HG03520 (cell line): ENCODE data around the gene GSC2.

Experiments
- ATAC-seq: cut with Tn5 transposase; IDR thresholded peaks from one replicate; pipeline ENCODE4 v1.9.1; 2021; ENCODE audit warnings: mild to moderate bottlenecking, moderate library complexity; ENCODE audit not compliant: unreplicated experiment

The GSC2 gene, protein sequence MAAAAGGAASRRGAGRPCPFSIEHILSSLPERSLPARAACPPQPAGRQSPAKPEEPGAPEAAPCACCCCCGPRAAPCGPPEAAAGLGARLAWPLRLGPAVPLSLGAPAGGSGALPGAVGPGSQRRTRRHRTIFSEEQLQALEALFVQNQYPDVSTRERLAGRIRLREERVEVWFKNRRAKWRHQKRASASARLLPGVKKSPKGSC

DNA sequence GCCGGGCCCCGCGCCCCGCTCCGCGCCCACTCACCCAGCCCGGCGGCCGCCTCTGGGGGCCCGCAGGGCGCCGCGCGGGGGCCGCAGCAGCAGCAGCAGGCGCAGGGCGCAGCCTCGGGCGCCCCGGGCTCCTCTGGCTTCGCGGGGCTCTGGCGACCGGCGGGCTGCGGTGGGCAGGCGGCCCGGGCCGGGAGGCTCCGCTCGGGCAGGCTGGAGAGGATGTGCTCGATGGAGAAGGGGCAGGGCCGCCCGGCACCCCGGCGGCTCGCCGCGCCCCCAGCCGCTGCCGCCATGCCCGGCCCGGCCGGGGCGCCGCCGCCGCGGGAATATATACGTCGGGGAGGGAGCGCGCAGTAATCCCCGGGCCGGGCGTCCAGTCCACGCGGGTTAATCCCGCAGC, at the start of gene GSC2:
GSC2 (minus strand) TSS at position 302 of the 400 bp plus-strand sequence; CDS start at position 293, 9 bp downstream.
- ATAC-seq, result no peak

DNA sequence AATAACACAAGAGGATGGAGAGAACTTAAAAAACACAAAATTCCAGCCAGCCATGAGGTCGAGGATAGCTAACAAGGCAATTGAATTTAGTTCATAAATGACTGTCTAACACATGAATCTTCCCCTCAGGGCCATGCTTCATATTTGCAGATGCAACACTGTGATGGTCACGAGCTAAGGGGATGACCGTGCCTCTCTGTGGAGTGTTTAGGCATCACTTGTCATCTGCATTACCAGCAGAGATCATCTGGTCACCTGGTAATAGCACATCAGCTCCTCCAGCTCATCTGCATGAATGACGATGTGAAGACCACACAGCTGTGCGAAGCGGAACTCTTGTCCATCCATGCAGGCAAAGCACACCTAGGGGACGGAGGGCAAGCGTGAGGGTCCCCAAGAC, 49.4 kb upstream of the GSC2 start:
- ATAC-seq, result no peak

DNA sequence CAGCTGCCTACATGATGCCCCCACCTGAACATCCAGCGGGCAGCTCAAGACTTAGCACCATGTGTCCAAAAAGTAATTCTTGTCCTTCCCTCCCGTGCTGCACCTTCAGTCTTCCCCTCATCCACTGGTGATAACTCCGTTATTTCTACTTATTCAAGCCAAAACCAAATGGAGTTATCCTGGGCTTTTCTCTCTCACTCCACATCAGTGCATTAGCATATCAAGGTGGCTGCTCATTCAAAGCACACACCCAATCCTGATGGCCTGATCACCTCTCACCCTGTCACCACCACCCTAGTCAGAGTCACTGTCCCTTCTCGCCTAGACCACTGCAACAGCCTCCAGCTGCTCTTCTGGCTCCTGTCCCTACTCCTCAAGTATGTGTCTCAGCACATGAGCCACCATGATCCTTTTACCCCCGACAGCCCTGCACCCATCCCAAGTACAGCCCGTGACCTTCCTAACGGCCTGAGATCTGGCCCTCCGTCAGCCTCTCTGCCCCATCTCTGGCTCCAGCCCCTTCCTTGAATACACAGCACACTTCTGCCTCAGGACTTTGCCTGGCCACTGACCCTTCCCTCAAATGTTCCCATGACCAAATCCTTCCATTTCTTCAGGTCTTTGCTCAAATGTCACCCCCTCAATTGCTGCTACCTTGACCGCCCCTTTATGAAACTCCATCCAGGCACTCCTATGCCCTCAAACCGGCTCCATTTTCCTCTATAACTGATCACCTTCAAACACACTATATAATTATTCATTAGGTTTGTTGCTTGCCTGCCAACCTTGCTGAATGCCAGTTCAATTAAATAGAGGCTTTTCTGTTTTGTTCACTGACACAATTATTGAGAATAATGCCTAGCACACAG, 48.1 kb upstream of the GSC2 start:
- ATAC-seq, result no peak

DNA sequence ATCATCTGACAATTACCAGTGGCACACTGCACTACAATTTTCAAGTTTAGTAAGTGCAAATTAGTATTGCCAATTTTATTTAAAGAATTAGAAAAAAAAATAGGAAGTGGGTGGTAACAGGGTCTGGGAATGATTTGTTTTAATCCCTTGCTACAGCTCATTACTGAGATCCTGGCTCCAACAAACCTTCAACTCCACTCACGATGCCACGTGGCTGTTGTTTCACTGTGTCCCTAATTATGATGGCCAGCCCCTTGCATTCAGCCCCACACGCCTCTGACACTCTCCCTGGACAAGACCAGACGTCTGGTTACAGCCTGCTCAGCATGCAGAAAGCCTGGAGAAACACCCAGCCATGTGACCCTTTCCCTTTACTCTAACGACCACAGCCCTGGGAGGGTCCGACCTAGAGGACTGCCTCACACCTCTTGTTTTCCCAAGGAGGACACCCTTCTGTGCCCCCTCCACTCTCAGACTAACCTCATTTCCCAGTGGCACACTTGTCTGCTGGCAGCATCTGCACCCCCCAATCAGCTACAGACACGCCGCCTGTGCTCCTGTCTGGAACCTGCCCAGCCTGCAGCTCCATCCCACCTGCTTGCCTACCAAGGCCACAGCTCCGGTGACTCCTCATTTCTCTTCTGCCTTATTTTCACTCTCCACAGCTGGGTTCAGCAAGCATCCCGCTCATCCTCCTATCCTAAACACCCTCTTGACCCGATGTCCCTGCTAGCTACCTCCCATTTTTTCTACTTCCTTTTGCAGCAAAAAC, 46.9 kb upstream of the GSC2 start:
- no peak for ATAC-seq

DNA sequence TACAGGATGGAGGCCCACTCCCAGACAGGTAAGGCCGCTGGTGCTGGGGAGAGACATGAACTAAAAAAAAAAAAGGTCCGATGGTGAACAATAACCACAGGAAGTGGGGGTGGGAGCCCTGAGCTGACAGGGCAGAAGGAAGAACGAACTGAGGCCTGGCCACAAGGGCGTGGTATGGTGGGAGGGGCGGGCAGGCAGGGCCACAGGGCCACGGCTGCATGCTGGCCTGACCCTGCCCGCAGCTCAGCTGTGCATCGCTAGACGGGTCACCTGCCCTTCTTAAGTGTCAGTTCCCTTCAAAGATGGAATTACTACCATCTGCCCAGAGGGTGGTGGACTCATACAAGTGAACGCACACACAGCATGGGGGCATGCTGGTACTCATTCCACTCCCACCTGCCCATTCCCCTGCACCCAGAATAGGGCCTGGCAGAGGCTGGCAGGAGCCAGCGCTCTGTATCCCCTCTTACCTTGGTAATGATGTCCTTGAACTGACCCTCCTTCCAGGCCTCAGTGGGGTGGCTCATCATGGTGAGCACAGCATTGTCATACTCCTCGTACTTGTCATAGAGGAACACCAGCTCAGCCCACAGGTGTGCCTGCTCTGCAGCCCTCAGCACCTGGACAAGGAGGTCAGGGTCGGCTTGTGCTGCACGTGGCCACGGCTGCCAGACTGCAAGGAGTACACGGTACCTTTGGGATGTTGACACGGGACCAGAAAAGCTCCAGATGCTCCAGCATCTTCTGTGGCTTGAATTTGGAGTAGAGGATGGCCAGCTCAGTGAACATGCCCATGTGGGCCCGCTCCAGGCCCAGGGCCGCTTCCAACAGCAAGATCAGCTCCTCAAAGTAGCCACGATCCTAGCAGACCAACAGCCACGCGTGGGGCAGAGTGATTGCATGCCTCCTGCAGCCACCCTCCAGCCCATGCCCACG, 46.0 kb upstream of the GSC2 start:
- ATAC-seq, result no peak

DNA sequence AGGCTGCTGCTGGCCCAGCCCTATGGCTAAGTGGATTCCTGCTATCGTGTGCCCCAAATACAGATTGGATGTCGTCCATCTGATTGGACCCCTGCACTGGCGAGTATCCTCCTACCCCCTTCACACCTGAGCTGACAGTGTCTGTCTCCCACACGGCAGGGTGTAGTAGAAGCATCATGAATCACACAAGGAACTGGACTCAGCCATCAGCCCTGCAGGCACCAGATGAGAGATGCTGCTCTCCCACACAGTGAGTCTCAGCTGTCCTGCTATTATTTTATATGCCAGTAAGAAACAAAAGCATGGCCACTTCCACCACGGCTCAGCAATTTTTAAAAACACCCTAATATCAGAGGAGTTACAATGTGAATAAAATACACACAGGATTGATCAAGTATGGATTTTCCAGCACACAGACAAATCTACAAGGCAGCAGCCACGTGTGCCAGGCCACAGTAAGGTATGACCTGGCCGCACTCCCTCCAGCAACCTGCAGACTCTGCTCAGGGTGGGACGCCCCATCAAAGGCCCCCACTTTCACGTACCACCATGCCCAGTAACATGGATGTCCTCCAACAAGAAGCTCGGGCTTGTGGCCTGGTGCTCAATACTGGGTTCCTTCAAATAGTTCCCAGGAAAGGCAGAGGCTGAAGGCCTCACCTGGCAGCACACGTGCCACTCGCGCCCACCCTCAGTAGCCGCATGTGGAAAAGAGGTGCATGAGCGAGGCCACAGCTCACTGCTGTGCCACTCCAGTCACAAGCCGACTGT, 44.9 kb upstream of the GSC2 start:
- ATAC-seq, result no peak

DNA sequence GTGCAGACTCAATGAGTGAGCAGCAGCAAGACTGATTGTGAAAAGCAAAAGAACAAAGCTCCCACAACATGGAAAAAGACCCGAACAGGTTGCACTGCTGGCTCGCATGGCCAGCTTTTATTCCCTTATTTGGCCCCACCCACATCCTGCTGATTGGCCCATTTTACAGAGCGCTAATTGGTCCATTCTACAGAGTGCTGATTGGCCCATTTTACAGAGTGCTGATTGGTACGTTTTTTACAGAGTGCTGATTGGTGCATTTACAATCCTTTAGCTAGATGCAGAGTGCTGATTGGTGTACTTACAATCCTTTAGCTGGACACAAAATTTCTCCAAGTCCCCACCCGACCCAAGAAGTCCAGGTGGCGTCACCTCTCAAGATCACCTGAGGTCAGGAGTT, 43.8 kb upstream of the GSC2 start:
- ATAC-seq, result no peak

DNA sequence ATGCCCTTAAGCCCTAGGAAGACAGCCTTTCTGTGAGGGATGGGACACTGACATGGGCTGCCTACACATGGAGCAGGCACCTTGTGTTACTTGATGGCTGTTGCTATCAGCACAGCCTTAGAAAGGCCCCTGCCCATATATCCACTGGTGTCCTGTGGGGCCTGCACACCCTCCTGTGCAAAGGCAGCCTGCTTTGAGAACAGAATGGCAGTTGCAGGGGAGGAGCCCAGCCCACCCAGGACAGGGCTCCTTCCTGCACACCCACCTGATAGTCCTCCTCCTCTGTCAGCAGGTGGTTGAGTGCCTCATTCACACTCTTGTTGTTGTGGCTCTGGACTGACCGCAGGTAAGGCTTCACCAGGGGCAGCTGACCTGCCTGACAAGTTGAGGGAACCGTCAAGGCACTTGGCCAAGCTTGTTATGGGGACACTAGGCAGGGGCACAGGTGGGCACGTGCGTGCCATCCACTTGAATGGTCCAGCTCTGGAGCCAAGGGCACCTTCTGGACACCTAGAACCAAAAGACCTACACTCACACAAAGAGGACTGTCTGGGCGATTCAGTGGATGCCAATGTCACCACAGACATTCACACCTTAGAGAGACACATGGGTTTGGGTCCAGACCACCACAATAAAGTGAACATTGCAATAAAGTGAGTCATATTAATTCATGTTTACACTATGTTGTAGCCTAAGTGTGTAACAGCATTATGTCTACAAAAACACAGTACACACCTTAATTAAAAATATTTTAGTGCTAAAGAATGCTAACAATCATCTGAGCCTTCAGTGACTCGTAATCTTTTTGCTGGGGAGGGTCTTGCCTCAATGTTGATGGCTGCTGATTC, 37.8 kb upstream of the GSC2 start:
- no peak for ATAC-seq

DNA sequence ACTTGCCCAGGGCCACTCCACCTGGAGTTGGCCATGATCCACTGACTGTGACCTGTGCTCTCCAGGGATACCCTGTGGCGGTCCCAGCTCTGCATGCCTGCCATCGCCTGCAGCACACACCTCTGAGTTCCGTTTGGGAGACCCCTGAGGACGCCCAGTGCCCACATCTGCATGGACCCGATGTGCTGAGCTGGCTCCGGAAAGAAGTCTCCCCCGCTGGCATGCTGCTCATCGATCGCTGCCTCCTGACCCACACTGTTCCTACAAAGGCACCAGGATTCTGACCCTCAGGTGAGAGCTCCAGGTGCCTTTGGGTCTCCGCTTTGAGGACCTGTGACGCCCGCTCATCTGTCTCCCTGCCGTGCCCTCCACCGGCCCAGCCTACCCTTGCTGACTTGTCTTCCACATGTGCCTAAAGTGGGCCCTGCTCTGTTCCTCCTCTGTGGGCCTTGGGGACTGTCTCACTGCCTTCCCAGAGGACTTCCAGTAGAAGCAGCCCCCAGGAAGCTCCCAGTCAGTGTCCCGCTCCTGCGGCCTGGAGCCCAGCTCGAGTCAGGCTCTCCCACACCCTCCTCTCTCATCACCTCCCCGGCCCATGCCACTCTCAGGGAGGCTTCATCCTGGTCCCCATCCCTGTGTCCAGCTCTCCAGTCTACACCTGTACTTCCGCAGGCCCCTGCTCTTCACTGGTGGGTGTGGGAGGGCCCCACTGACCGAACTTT, 34.3 kb upstream of the GSC2 start:
- no peak for ATAC-seq

DNA sequence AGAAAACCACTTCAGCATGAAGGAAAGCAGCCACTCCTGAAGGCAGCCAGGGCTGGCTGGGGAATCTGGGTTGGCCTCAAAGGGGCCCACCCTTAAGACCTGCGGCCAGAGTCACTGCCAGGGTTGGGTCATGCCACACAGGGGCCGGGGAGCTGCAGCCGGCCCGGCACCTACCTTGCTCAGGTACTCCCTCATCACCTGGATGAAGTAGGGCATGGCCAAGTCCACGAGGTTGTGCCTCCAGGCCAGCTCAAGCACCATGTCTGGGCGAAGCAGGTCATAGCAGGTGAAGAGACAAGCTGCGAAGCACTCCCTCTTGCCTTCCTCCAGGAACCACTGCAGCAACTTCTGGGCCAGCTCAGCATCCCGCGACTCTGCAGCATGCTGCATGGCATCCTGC, 33.1 kb upstream of the GSC2 start:
- ATAC-seq, result no peak

DNA sequence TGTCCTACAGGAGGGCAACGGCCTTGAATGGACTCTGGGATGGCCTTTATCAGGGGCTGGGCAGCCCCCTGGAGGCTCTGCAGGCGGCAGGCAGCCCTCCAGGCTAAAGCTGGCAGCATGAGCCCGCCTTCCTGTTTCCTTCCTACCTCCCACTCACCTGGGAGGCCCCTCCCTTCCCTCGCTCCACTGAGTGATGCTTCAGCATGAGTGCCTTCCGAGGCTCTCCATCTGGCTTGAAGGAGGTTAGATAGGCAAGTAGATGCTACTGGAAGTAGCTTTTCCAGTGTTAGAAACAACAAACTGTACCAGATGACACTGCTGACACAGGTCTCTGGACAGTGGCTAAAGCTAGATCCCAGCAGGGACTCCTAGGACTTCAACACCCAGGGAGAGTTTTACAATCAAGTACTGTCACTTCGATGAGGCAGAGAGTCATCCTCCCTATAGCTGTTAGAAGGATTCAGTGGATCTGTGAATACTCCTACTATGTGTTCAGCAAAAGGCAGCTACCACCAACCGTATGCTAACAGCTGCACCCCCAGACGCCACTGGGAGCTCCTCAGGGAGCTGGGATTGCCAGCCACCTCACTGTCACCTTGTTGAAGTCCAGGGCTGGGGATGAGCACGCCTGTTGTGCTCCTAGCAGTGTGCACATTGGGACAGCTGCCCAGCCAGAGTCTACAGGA, 32.5 kb upstream of the GSC2 start:
- ATAC-seq, result no peak

DNA sequence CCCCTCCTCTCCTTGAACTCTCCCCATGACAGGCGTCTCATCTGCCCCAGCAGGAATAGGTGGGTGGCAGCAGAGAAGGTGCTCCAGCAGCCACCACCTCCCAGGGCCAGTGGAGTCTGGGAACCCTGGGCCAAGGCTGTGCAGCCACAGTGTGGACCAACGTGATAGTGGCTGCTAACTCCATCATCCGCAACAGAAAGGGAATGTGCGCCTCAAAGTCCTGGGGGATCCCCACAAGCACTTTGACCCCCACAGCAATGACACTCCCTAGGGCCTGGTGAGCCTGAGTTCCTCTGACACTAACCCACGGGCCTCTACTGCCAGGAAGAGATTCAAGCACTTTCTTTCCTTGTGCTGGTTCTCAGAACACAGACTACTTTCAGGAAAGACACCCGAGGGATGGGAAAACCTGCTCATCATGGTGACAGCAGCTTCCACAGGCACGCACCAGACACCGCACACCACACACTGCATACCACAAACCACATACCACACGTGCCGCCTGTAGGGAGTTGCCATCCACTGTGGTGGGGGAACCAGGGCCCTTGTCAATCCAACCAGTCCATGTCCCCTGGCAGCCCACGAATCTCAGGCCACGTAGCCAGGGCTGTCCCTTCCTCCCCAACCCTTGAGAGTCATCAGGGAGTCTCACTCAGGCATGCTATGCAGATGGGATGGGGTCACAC, 31.8 kb upstream of the GSC2 start:
- no peak for ATAC-seq

DNA sequence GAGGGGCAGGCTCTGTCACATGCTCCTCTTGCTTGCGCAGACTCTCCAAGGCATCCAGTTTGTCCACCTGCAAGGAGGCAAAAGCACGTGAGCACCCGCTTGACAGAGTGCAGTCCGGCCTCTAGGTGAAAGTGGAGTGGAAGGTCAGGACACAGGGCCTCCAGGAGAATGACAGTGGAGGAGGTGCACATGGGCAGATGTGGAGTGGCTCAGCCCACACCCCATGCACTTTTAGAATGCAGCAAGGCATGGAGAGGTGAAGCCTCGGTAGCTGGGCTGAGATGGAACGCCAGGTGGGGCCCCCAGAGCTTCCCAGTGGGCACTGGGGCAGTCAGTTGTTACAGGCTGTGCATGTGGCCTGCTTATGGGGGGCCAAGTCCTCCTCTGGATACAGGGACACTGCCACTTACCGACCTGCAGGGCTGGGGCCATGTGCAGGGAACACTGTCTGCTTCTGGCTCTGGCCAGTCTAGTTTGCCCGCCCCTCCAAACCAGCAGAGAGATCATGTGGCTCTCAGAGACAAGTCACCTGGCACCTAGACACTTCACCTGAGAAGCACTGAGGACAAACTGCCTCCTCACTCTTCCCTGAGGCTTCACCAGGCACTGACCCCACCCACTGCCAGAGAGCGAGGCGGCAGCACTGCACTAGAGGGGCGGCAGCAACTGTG, 30.8 kb upstream of the GSC2 start:
- ATAC-seq, result no peak

DNA sequence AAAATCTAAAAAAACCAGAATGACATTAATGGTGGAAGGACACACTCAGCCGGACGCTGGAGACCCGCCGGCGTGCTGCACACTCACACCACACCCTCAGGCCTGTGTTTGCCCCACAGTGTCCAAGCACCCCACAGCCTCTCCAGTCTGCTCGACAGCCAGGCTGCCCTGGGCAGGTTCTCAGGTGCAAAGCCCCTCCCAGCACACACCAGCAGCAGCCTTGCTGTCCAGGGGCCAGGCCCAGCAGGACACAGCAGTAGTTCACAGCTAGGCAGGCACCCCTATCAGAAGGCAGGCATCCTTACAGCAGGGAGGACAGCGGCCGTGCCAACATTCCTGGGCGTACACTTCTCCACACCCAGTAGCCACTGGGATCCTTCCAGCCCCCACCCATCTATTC, 30.1 kb upstream of the GSC2 start:
- no peak for ATAC-seq

DNA sequence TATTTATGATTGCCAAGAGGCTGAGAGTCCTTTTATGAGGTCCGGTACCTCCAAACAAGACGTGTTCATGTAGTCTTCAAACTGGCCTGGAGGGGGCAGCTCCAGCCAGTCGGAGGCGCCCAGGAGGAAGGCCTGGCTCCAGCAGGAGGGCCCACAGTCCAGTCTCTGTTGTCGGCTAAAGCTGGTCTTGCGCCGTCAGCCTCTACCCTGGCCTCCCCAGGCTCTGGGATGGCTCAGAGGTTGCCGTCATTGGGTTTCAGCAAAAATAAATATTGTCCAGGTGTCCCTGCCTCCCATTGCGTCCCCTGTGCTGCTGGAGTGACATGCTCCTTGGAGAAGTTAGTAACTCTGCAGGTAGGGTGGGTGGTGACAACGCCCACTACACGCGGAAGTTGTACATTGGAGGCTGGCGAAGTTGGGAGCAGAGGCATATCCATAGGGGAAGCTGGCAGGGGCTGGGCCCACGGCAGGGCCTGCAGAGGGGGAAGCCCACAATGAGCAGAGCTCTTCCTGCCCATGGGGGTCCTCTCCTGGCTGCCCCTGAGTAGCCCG, 29.5 kb upstream of the GSC2 start:
- ATAC-seq, result no peak
